Measurements from ENCODE around the gene TEAD1. TPM values are rescaled to one million over a fixed set of nuclear protein-coding genes. Genes with fewer than 3 reads are reported as not detected.

Gene TEAD1
- total and polyA plus RNA-seq, 2 experiments from 2014 or later = 24.5 to 103 TPM

DNA sequence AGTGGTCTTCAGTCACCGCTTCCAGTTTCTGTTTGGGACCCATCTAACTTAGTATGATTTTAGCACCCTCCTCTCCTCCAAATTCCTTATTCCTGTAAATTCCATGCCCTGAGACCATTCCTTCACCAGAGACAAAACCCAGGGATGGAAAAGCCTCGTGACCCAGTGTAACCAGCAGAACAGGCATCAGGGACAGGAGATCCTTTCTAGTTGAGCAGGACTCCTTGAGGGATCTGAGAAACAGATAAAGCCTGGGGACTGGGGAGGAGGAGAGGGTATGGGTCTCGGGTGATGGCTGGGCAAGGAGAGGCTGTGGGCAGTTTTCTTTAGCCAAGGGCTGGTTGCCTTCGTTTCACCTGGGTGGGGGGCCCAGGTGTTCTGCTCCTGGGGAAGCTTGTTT lies 40.9 kb downstream of the TEAD1 start:
- Histone ChIP-seq H3F3A (replicated peaks; ENCODE audit: low read depth) (no peaks in the 10 kb centered on the region), H3K36me3 (ENCODE audit: insufficient read depth) (no peaks in the 10 kb centered on the region), H2AFZ (no peak overlapping the region), H3K9me2 (ENCODE audit: insufficient read depth) (peaks cover 4% of the 10 kb centered on the region; the same call in 1 of the 2 replicates), H3K27ac (ENCODE audit: low read depth) (no peak overlapping the region), H4K20me1 (replicated peaks; ENCODE audit: insufficient read depth) (peaks cover 63% of the 10 kb centered on the region), H3K4me2 (peak overlapping the region; percentile 53; the same call in 1 of the 2 replicates), H3K27me3 (ENCODE audit: insufficient read depth) (no peaks in the 10 kb centered on the region), H3K4me3 (no peak overlapping the region), H3K79me2 (replicated peaks; ENCODE audit: insufficient read depth) (peaks cover 100% of the 10 kb centered on the region), H3K4me1 (ENCODE audit: insufficient read depth) (peaks cover 58% of the 10 kb centered on the region)
- Mint-ChIP-seq H3K27me3 (ENCODE audit: insufficient read depth, low read depth, poor library complexity) (peaks cover 9% of the 10 kb centered on the region), H3K36me3 (ENCODE audit: low read depth) (peaks cover 5% of the 10 kb centered on the region; the same call in 1 of the 3 replicates), H3K9me3 (no peaks in the 10 kb centered on the region; the same call in 2 of the 3 replicates), H3K4me3 (no peak overlapping the region), H3K27ac (no peak overlapping the region), H3K4me1 (peaks cover 72% of the 10 kb centered on the region)
- ATAC-seq (no peak), DNase-seq (ENCODE audit: low spot score) (no peak)
- TF ChIP-seq, protein P1, sequence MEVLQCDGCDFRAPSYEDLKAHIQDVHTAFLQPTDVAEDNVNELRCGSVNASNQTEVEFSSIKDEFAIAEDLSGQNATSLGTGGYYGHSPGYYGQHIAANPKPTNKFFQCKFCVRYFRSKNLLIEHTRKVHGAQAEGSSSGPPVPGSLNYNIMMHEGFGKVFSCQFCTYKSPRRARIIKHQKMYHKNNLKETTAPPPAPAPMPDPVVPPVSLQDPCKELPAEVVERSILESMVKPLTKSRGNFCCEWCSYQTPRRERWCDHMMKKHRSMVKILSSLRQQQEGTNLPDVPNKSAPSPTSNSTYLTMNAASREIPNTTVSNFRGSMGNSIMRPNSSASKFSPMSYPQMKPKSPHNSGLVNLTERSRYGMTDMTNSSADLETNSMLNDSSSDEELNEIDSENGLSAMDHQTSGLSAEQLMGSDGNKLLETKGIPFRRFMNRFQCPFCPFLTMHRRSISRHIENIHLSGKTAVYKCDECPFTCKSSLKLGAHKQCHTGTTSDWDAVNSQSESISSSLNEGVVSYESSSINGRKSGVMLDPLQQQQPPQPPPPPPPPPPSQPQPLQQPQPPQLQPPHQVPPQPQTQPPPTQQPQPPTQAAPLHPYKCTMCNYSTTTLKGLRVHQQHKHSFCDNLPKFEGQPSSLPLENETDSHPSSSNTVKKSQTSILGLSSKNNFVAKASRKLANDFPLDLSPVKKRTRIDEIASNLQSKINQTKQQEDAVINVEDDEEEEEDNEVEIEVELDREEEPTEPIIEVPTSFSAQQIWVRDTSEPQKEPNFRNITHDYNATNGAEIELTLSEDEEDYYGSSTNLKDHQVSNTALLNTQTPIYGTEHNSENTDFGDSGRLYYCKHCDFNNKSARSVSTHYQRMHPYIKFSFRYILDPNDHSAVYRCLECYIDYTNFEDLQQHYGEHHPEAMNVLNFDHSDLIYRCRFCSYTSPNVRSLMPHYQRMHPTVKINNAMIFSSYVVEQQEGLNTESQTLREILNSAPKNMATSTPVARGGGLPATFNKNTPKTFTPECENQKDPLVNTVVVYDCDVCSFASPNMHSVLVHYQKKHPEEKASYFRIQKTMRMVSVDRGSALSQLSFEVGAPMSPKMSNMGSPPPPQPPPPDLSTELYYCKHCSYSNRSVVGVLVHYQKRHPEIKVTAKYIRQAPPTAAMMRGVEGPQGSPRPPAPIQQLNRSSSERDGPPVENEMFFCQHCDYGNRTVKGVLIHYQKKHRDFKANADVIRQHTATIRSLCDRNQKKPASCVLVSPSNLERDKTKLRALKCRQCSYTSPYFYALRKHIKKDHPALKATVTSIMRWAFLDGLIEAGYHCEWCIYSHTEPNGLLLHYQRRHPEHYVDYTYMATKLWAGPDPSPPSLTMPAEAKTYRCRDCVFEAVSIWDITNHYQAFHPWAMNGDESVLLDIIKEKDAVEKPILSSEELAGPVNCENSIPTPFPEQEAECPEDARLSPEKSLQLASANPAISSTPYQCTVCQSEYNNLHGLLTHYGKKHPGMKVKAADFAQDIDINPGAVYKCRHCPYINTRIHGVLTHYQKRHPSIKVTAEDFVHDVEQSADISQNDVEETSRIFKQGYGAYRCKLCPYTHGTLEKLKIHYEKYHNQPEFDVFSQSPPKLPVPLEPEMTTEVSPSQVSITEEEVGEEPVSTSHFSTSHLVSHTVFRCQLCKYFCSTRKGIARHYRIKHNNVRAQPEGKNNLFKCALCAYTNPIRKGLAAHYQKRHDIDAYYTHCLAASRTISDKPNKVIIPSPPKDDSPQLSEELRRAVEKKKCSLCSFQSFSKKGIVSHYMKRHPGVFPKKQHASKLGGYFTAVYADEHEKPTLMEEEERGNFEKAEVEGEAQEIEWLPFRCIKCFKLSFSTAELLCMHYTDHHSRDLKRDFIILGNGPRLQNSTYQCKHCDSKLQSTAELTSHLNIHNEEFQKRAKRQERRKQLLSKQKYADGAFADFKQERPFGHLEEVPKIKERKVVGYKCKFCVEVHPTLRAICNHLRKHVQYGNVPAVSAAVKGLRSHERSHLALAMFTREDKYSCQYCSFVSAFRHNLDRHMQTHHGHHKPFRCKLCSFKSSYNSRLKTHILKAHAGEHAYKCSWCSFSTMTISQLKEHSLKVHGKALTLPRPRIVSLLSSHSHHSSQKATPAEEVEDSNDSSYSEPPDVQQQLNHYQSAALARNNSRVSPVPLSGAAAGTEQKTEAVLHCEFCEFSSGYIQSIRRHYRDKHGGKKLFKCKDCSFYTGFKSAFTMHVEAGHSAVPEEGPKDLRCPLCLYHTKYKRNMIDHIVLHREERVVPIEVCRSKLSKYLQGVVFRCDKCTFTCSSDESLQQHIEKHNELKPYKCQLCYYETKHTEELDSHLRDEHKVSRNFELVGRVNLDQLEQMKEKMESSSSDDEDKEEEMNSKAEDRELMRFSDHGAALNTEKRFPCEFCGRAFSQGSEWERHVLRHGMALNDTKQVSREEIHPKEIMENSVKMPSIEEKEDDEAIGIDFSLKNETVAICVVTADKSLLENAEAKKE (CRISPR knock-in tag; IDR thresholded peaks at IDR 0.05) = no peak
- TF ChIP-seq, protein P2, sequence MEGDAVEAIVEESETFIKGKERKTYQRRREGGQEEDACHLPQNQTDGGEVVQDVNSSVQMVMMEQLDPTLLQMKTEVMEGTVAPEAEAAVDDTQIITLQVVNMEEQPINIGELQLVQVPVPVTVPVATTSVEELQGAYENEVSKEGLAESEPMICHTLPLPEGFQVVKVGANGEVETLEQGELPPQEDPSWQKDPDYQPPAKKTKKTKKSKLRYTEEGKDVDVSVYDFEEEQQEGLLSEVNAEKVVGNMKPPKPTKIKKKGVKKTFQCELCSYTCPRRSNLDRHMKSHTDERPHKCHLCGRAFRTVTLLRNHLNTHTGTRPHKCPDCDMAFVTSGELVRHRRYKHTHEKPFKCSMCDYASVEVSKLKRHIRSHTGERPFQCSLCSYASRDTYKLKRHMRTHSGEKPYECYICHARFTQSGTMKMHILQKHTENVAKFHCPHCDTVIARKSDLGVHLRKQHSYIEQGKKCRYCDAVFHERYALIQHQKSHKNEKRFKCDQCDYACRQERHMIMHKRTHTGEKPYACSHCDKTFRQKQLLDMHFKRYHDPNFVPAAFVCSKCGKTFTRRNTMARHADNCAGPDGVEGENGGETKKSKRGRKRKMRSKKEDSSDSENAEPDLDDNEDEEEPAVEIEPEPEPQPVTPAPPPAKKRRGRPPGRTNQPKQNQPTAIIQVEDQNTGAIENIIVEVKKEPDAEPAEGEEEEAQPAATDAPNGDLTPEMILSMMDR (conservative IDR thresholded peaks at IDR 0.05; ENCODE audit: low read depth in 2 of 2) = no peak
- TF ChIP-seq ZNF114 (CRISPR knock-in tag; IDR thresholded peaks at IDR 0.05) = no peak
- TF ChIP-seq POLR2AphosphoS5 (IDR thresholded peaks at IDR 0.05; ENCODE audit: low read depth) = no peak
- TF ChIP-seq, protein P3, sequence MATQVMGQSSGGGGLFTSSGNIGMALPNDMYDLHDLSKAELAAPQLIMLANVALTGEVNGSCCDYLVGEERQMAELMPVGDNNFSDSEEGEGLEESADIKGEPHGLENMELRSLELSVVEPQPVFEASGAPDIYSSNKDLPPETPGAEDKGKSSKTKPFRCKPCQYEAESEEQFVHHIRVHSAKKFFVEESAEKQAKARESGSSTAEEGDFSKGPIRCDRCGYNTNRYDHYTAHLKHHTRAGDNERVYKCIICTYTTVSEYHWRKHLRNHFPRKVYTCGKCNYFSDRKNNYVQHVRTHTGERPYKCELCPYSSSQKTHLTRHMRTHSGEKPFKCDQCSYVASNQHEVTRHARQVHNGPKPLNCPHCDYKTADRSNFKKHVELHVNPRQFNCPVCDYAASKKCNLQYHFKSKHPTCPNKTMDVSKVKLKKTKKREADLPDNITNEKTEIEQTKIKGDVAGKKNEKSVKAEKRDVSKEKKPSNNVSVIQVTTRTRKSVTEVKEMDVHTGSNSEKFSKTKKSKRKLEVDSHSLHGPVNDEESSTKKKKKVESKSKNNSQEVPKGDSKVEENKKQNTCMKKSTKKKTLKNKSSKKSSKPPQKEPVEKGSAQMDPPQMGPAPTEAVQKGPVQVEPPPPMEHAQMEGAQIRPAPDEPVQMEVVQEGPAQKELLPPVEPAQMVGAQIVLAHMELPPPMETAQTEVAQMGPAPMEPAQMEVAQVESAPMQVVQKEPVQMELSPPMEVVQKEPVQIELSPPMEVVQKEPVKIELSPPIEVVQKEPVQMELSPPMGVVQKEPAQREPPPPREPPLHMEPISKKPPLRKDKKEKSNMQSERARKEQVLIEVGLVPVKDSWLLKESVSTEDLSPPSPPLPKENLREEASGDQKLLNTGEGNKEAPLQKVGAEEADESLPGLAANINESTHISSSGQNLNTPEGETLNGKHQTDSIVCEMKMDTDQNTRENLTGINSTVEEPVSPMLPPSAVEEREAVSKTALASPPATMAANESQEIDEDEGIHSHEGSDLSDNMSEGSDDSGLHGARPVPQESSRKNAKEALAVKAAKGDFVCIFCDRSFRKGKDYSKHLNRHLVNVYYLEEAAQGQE (IDR thresholded peaks at IDR 0.05; ENCODE audit: unreplicated experiment) = no peak
- TF ChIP-seq EZH2phosphoT487 (IDR thresholded peaks at IDR 0.05; ENCODE audit: unreplicated experiment) = no peak
- TF ChIP-seq EZH2 (IDR thresholded peaks at IDR 0.05; ENCODE audit: low read depth, unreplicated experiment) = no peak
- no peak for TF ChIP-seq CREB1 (CRISPR knock-in tag; IDR thresholded peaks at IDR 0.05; ENCODE audit: low read depth)
- TF ChIP-seq JUNB (IDR thresholded peaks at IDR 0.05; ENCODE audit: unreplicated experiment) = no peak
- TF ChIP-seq STAT1 (IDR thresholded peaks at IDR 0.05; ENCODE audit: unreplicated experiment) = no peak
- no peak for TF ChIP-seq NANOG (IDR thresholded peaks at IDR 0.05; ENCODE audit: borderline replicate concordance)
- no peak for TF ChIP-seq ZNF331 (CRISPR knock-in tag; IDR thresholded peaks at IDR 0.05; ENCODE audit: low read depth)
- TF ChIP-seq, protein P4, sequence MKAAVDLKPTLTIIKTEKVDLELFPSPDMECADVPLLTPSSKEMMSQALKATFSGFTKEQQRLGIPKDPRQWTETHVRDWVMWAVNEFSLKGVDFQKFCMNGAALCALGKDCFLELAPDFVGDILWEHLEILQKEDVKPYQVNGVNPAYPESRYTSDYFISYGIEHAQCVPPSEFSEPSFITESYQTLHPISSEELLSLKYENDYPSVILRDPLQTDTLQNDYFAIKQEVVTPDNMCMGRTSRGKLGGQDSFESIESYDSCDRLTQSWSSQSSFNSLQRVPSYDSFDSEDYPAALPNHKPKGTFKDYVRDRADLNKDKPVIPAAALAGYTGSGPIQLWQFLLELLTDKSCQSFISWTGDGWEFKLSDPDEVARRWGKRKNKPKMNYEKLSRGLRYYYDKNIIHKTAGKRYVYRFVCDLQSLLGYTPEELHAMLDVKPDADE (IDR thresholded peaks at IDR 0.05) = no peak
